Activated CD4-positive, alpha-beta T cell treated with anti-CD3 and anti-CD28 coated beads for 1 hour (primary cell): ENCODE measurements around the gene SSH3.

Experiments
- DNase-seq: peaks from one replicate; pipeline ENCODE4 v3.0.0-alpha.2; 2020

The SSH3 gene

GRCh38 chr11:67295846-67296245 is 7.5 kb upstream of the SSH3 start:
- no peak for DNase-seq

GRCh38 chr11:67298786-67299185 is 4.5 kb upstream of the SSH3 start:
- no peak for DNase-seq

GRCh38 chr11:67299471-67300191 is 3.7 kb upstream of the SSH3 start:
- DNase-seq: no peak

GRCh38 chr11:67300256-67300755 is 3.0 kb upstream of the SSH3 start:
- DNase-seq: no peak

- no peak for DNase-seq
These were observed 2.5 kb upstream of the SSH3 start for GRCh38 chr11:67300756-67301312.

GRCh38 chr11:67301313-67301921 is 1.9 kb upstream of the SSH3 start:
- no peak for DNase-seq

- no peak for DNase-seq
These were observed 1.3 kb upstream of the SSH3 start for GRCh38 chr11:67301951-67302516.

GRCh38 chr11:67302571-67303131 is 679 bp upstream of the SSH3 start:
- no peak for DNase-seq

GRCh38 chr11:67303835-67304411 is 593 bp downstream of the SSH3 start:
- DNase-seq: no peak

- no peak for DNase-seq
These were observed 1.3 kb downstream of the SSH3 start for GRCh38 chr11:67304511-67305113.

GRCh38 chr11:67306769-67307544 is 3.6 kb downstream of the SSH3 start:
- DNase-seq: no peak

GRCh38 chr11:67307545-67308001 is 4.2 kb downstream of the SSH3 start:
- no peak for DNase-seq

GRCh38 chr11:67308031-67308866 is 4.9 kb downstream of the SSH3 start:
- DNase-seq: no peak

GRCh38 chr11:67309166-67309565 is 5.8 kb downstream of the SSH3 start:
- DNase-seq: no peak

- no peak for DNase-seq
These were observed 6.3 kb downstream of the SSH3 start for GRCh38 chr11:67309661-67310061.

- DNase-seq: no peak
These were observed 7.1 kb downstream of the SSH3 start for GRCh38 chr11:67310246-67311050.

GRCh38 chr11:67311051-67311555 is 7.8 kb downstream of the SSH3 start:
- no peak for DNase-seq

GRCh38 chr11:67311556-67312082 is 8.3 kb downstream of the SSH3 start:
- DNase-seq: no peak
